Measurements from ENCODE around the gene COL11A2.
"Not testable (repeated sequence)": the region's sequence is repeated elsewhere in the genome, so short reads cannot be mapped to it uniquely, and the experiment has no call there.

The COL11A2 gene

GRCh38 chr6:33151050-33151449 lies 41.2 kb downstream of the COL11A2 start:
- Histone ChIP-seq H3K9me3 (ENCODE audit: control extremely low read depth in 1 of 5, control insufficient read depth in 4 of 5, insufficient read depth in 2 of 5, low read depth in 1 of 5, low read length in 4 of 5) (peaks cover 0 to 6% (median 0%) of the 10 kb centered on the region in 5 experiments), H3K36me3 (ENCODE audit: control insufficient read depth in 4 of 4, insufficient read depth in 4 of 4, low read length in 3 of 4) (no peaks in the 10 kb centered on the region), H3K27me3 (replicated peaks in 2 of 5; ENCODE audit: control insufficient read depth in 4 of 5, insufficient read depth in 5 of 5, low read length in 4 of 5) (no peaks in the 10 kb centered on the region), H3K27ac (ENCODE audit: insufficient read depth in 1 of 2, low read depth in 1 of 2, low read length in 2 of 2, poor library complexity in 1 of 2, severe bottlenecking in 2 of 2) (no peak overlapping the region), H3K4me3 (ENCODE audit: control insufficient read depth in 1 of 7, extremely low read depth in 1 of 7, insufficient read depth in 4 of 7, low read depth in 2 of 7, low read length in 6 of 7) (no peak overlapping the region), H3K4me1 (ENCODE audit: control extremely low read depth in 1 of 4, control insufficient read depth in 4 of 4, insufficient read depth in 4 of 4, low read length in 3 of 4) (no peaks in the 10 kb centered on the region)
- ChIA-PET CTCF (interaction anchor here (0.7 to 14.9 kb wide), 9 partner anchors 9 to 162 kb away, joined by 3 to 238 read pairs (median 13); no protein-coding TSS in a partner anchor), POLR2A (interaction anchor here (1.1 kb wide), 1 partner anchor 32 kb away, joined by 3 read pairs; no protein-coding TSS in a partner anchor)
- WGBS (ENCODE audit: insufficient coverage), result 100% methylated on average over 1 of the region's 1 CpG
- DNase-seq, result no peak

DNA sequence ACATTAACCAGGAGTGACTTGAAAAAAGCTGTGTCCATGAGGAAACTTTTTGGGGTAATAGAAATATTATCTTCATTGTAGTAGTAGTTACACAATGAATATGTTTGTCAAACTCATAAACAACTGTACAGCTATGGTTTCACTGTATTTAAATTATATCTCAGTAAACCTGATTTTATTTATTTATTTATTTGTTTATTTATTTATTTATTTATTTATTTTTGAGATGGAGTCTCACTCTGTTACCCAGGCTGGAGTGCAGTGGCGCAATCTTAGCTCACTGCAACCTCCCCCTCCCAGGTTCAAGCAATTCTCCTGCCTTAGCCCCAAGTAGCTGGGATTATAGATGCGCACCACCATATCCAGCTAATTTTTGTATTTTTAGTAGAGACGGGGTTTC lies 41.7 kb downstream of the COL11A2 start:
- POLR2A ChIA-PET, result interaction anchor here (1.1 kb wide), 1 partner anchor 33 kb away, joined by 3 read pairs; no protein-coding TSS in a partner anchor
- H3K27ac ChIP-seq (ENCODE audit: insufficient read depth in 1 of 2, low read depth in 1 of 2, low read length in 2 of 2, poor library complexity in 1 of 2, severe bottlenecking in 2 of 2); DNase-seq; H3K4me3 ChIP-seq (ENCODE audit: control insufficient read depth in 1 of 7, extremely low read depth in 1 of 7, insufficient read depth in 4 of 7, low read depth in 2 of 7, low read length in 6 of 7); H3K4me1 ChIP-seq (ENCODE audit: control extremely low read depth in 1 of 4, control insufficient read depth in 4 of 4, insufficient read depth in 4 of 4, low read length in 3 of 4); H3K36me3 ChIP-seq (ENCODE audit: control insufficient read depth in 4 of 4, insufficient read depth in 4 of 4, low read length in 3 of 4); H3K9me3 ChIP-seq (ENCODE audit: control extremely low read depth in 1 of 5, control insufficient read depth in 4 of 5, insufficient read depth in 2 of 5, low read depth in 1 of 5, low read length in 4 of 5); H3K27me3 ChIP-seq (replicated peaks in 2 of 5; ENCODE audit: control insufficient read depth in 4 of 5, insufficient read depth in 5 of 5, low read length in 4 of 5): not testable (repeated sequence)
- CTCF ChIA-PET, result interaction anchor here (0.7 to 14.9 kb wide), 11 partner anchors 10 to 162 kb away, joined by 3 to 238 read pairs (median 10); no protein-coding TSS in a partner anchor
- WGBS (ENCODE audit: insufficient coverage), result 100% methylated on average over 3 of the region's 3 CpGs

DNA sequence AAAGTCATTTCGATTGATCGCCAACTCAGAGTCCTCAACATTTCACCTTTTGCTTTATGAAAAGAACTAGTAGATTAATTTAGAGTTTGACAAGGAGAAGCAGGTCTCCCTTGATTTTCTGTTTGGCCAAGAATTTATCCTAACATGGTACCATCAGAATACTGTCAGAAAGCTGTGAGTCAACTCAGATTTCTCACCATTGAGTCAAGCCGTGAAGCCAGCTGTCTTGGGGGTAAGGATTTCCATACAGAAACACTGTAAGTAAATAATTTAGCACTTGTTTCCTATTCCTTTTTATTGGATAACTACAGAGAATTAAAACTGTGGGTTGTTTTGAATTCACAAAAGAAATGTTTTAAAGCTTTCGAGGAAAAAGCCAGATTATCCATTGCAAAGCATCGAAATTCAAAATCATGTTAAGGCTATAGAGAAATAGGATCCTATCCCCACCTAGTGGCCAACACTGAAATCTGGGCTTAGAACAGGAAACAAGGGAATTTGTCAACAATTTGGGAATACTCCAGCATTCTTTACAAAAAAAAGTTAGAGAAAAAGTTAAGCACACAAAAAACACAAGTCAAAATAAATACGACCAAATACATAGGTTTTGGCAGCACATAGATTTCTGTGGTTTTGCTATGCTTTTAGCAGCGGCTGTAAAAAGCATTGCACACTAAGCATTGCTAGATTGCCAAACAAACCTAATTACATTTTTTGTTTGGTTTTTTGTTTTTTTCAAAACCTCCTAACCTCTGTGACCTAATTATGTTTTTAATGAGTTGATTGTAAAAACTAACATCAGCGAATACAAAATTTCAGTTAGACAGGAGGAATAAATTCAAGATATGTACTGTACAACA lies 44.2 kb downstream of the COL11A2 start:
- 0% methylated on average over 2 of the region's 8 CpGs for WGBS (ENCODE audit: insufficient coverage)
- DNase-seq, result peak; percentile 38 to 52 (median 40)
- CTCF ChIA-PET, result interaction anchor here (0.8 to 14.9 kb wide), 16 partner anchors 9 to 147 kb away, joined by 3 to 238 read pairs (median 6); no protein-coding TSS in a partner anchor
- Histone ChIP-seq H3K4me1 (ENCODE audit: control extremely low read depth in 1 of 4, control insufficient read depth in 4 of 4, insufficient read depth in 4 of 4, low read length in 3 of 4) (peaks cover 0 to 13% (median 10%) of the 10 kb centered on the region in 4 experiments), H3K9me3 (ENCODE audit: control extremely low read depth in 1 of 5, control insufficient read depth in 4 of 5, insufficient read depth in 2 of 5, low read depth in 1 of 5, low read length in 4 of 5) (peaks cover 0 to 6% (median 0%) of the 10 kb centered on the region in 5 experiments), H3K4me3 (ENCODE audit: control insufficient read depth in 1 of 7, extremely low read depth in 1 of 7, insufficient read depth in 4 of 7, low read depth in 2 of 7, low read length in 6 of 7) (no peak overlapping the region), H3K27me3 (replicated peaks in 2 of 5; ENCODE audit: control insufficient read depth in 4 of 5, insufficient read depth in 5 of 5, low read length in 4 of 5) (no peaks in the 10 kb centered on the region), H3K27ac (ENCODE audit: insufficient read depth in 1 of 2, low read depth in 1 of 2, low read length in 2 of 2, poor library complexity in 1 of 2, severe bottlenecking in 2 of 2) (no peak overlapping the region), H3K36me3 (ENCODE audit: control insufficient read depth in 4 of 4, insufficient read depth in 4 of 4, low read length in 3 of 4) (no peaks in the 10 kb centered on the region)
- POLR2A ChIA-PET, result interaction anchor here (0.5 kb wide), 1 partner anchor 704 kb away, joined by 4 read pairs; no protein-coding TSS in a partner anchor

GRCh38 chr6:33144373-33144772 lies 47.9 kb downstream of the COL11A2 start:
- POLR2A ChIA-PET, result no interaction called here
- H3K27me3 ChIP-seq (replicated peaks in 2 of 5; ENCODE audit: control insufficient read depth in 4 of 5, insufficient read depth in 5 of 5, low read length in 4 of 5), result no peaks in the 10 kb centered on the region
- H3K4me1 ChIP-seq (ENCODE audit: control extremely low read depth in 1 of 4, control insufficient read depth in 4 of 4, insufficient read depth in 4 of 4, low read length in 3 of 4), result peaks cover 0 to 18% (median 15%) of the 10 kb centered on the region in 4 experiments
- H3K36me3 ChIP-seq (ENCODE audit: control insufficient read depth in 4 of 4, insufficient read depth in 4 of 4, low read length in 3 of 4), result no peaks in the 10 kb centered on the region
- 0% methylated on average over 1 of the region's 1 CpG for WGBS (ENCODE audit: insufficient coverage)
- no peak overlapping the region for H3K27ac ChIP-seq (ENCODE audit: insufficient read depth in 1 of 2, low read depth in 1 of 2, low read length in 2 of 2, poor library complexity in 1 of 2, severe bottlenecking in 2 of 2)
- DNase-seq, result peak; percentile 75 to 93 (median 90)
- CTCF ChIA-PET, result interaction anchor here (0.7 to 14.9 kb wide), 8 partner anchors 10 to 115 kb away, joined by 3 to 238 read pairs (median 4); no protein-coding TSS in a partner anchor
- no peaks in the 10 kb centered on the region for H3K9me3 ChIP-seq (ENCODE audit: control extremely low read depth in 1 of 5, control insufficient read depth in 4 of 5, insufficient read depth in 2 of 5, low read depth in 1 of 5, low read length in 4 of 5)
- no peak overlapping the region for H3K4me3 ChIP-seq (ENCODE audit: control insufficient read depth in 1 of 7, extremely low read depth in 1 of 7, insufficient read depth in 4 of 7, low read depth in 2 of 7, low read length in 6 of 7)

DNA sequence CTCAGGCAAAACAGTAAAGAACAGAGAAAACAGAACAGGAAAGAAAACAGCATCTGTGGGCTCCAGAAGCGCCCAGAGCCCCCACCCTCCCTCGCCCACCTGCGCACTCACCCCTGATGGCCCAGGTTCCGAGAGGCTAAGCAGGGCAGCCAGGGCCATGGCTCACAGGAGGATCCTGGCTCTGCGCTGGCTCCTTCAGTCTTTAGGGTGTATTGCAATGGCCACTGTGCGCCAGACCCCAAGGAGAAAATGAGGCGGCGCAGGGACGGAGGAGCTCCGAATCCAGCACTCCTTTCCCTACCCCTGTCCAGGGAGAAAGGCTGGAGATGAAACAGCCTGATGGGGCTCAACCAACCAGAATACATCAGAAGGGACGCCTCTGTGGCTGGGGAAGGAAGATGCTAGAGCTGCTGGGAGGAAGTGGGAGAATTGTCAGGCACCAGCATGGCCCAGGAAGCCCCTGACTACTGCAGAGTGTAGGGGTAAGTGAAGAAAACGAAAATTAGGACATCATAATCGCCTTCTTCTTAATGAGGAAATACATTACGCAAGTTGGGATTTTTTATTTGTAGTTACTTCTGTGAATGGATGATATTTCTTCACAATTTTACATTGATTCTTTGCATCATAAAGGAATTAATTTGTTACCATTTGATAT lies 49.0 kb downstream of the COL11A2 start:
- no peaks in the 10 kb centered on the region for H3K36me3 ChIP-seq (ENCODE audit: control insufficient read depth in 4 of 4, insufficient read depth in 4 of 4, low read length in 3 of 4)
- no peaks in the 10 kb centered on the region for H3K27me3 ChIP-seq (replicated peaks in 2 of 5; ENCODE audit: control insufficient read depth in 4 of 5, insufficient read depth in 5 of 5, low read length in 4 of 5)
- POLR2A ChIA-PET, result interaction anchor here (0.5 kb wide), 1 partner anchor 64 kb away, joined by 3 read pairs; no protein-coding TSS in a partner anchor
- 90% methylated on average over 10 of the region's 14 CpGs for WGBS (ENCODE audit: insufficient coverage)
- H3K4me3 ChIP-seq (ENCODE audit: control insufficient read depth in 1 of 7, extremely low read depth in 1 of 7, insufficient read depth in 4 of 7, low read depth in 2 of 7, low read length in 6 of 7), result no peak overlapping the region
- peaks cover 0 to 18% (median 15%) of the 10 kb centered on the region in 4 experiments for H3K4me1 ChIP-seq (ENCODE audit: control extremely low read depth in 1 of 4, control insufficient read depth in 4 of 4, insufficient read depth in 4 of 4, low read length in 3 of 4)
- H3K27ac ChIP-seq (ENCODE audit: insufficient read depth in 1 of 2, low read depth in 1 of 2, low read length in 2 of 2, poor library complexity in 1 of 2, severe bottlenecking in 2 of 2), result no peak overlapping the region
- CTCF ChIA-PET, result interaction anchor here (1.4 to 14.9 kb wide), 3 partner anchors 11 to 26 kb away, joined by 6 to 238 read pairs (median 10); no protein-coding TSS in a partner anchor
- no peaks in the 10 kb centered on the region for H3K9me3 ChIP-seq (ENCODE audit: control extremely low read depth in 1 of 5, control insufficient read depth in 4 of 5, insufficient read depth in 2 of 5, low read depth in 1 of 5, low read length in 4 of 5)
- no peak for DNase-seq

DNA sequence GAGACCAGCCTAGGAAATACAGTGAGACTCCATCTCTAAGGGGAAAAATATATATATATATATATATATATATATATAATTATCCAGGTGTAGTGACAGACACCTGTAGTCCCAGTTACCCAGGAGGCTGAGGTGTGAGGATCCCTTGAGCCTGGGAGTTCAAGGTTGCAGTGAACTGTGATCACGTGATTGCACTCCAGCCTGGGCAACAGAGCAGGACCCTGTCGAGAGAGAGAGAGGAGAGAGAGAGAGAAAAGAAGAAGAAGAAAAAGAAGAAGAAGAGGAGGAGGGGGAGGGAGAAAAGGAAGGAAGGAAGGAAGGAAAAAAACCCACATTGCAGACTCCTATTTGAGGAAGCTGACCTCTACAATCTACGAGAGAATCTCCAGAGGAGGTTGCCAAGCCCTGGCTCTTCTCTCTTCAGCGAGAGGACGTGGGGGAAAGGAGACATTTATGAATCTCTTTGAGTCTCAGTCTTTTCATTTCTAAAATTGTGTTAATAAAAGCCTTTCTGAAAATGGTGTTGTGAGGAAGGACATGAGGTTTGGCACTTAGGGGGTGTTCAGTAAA lies 49.7 kb downstream of the COL11A2 start:
- Histone ChIP-seq H3K27ac (ENCODE audit: insufficient read depth in 1 of 2, low read depth in 1 of 2, low read length in 2 of 2, poor library complexity in 1 of 2, severe bottlenecking in 2 of 2) (no peak overlapping the region), H3K36me3 (ENCODE audit: control insufficient read depth in 4 of 4, insufficient read depth in 4 of 4, low read length in 3 of 4) (no peaks in the 10 kb centered on the region), H3K9me3 (ENCODE audit: control extremely low read depth in 1 of 5, control insufficient read depth in 4 of 5, insufficient read depth in 2 of 5, low read depth in 1 of 5, low read length in 4 of 5) (no peaks in the 10 kb centered on the region), H3K27me3 (replicated peaks in 2 of 5; ENCODE audit: control insufficient read depth in 4 of 5, insufficient read depth in 5 of 5, low read length in 4 of 5) (no peaks in the 10 kb centered on the region), H3K4me3 (ENCODE audit: control insufficient read depth in 1 of 7, extremely low read depth in 1 of 7, insufficient read depth in 4 of 7, low read depth in 2 of 7, low read length in 6 of 7) (no peak overlapping the region), H3K4me1 (ENCODE audit: control extremely low read depth in 1 of 4, control insufficient read depth in 4 of 4, insufficient read depth in 4 of 4, low read length in 3 of 4) (peaks cover 0 to 18% (median 15%) of the 10 kb centered on the region in 4 experiments)
- WGBS (ENCODE audit: insufficient coverage), result 0% methylated on average over 1 of the region's 5 CpGs
- ChIA-PET CTCF (interaction anchor here (1.4 to 14.9 kb wide), 2 partner anchors 13 to 26 kb away, joined by 6 to 238 read pairs; no protein-coding TSS in a partner anchor), POLR2A (no interaction called here)
- DNase-seq, result no peak

All from common myeloid progenitor, CD34-positive (primary cell).